Neural cell (in vitro differentiated cells): ENCODE measurements around the gene CXCL16. TPM values are rescaled to one million over a fixed set of nuclear protein-coding genes. Genes with fewer than 3 reads are reported as not detected.

Source experiments
- H2AFZ ChIP-seq: fragments of 200-600, 300-800 bp; sonication (generic), shearing (Covaris generic); 2 replicates; pipeline ENCODE4 v1.6.0; 2014; ENCODE audit warnings: low read depth, mild to moderate bottlenecking, antibody characterized with exemption, low read length, moderate library complexity
- H3F3A ChIP-seq: fragments of 200-600 bp; shearing (Covaris generic); 2 replicates; pipeline ENCODE4 v1.6.1; 2016; ENCODE audit warnings: mild to moderate bottlenecking, moderate library complexity, mixed read lengths, antibody characterized with exemption, low read length; ENCODE audit not compliant: insufficient read depth, poor library complexity, severe bottlenecking
- H3K27ac ChIP-seq: fragments of 200-600, 300-800 bp; sonication (generic), shearing (Covaris generic); 2 replicates; pipeline ENCODE4 v1.5.1; 2014; ENCODE audit warnings: mild to moderate bottlenecking, low read length, moderate library complexity
- H3K27me3 ChIP-seq: fragments of 300-800, 200-600 bp; sonication (generic), shearing (Covaris generic); 2 replicates; pipeline ENCODE4 v1.6.0; 2014; ENCODE audit warnings: mild to moderate bottlenecking, low read depth, low read length, moderate library complexity; ENCODE audit not compliant: insufficient read depth
- H3K36me3 ChIP-seq: fragments of 300-800, 200-600 bp; sonication (generic), shearing (Covaris generic); 2 replicates; pipeline ENCODE4 v1.5.1; 2014; ENCODE audit warnings: mild to moderate bottlenecking, antibody characterized with exemption, low read length, moderate library complexity; ENCODE audit not compliant: insufficient read depth
- H3K4me2 ChIP-seq: fragments of 300-800, 200-600 bp; sonication (generic), shearing (Covaris generic); 2 replicates; pipeline ENCODE4 v1.6.0; 2014; ENCODE audit warnings: mild to moderate bottlenecking, low read length
- H3K4me3 ChIP-seq: fragments of 300-800, 200-600 bp; sonication (generic), shearing (Covaris generic); 2 replicates; pipeline ENCODE4 v1.5.1; 2014; ENCODE audit warnings: mild to moderate bottlenecking, low read length, moderate library complexity
- H3K79me2 ChIP-seq: fragments of 200-600 bp; shearing (Covaris generic); replicated peaks from 2 replicates; pipeline ENCODE4 v1.6.0; 2014; ENCODE audit warnings: mild to moderate bottlenecking, low read length, moderate library complexity; ENCODE audit not compliant: insufficient read depth
- H3K9ac ChIP-seq: fragments of 300-800, 200-600 bp; sonication (generic), shearing (Covaris generic); 2 replicates; pipeline ENCODE4 v1.6.1; 2016; ENCODE audit warnings: mild to moderate bottlenecking, low read length, mixed read lengths
- H3K9me2 ChIP-seq: fragments of 200-600 bp; shearing (Covaris generic); 2 replicates; pipeline ENCODE4 v1.6.1; 2016; ENCODE audit warnings: mild to moderate bottlenecking, low read length, mixed read lengths; ENCODE audit not compliant: insufficient read depth
- H3K9me3 ChIP-seq: fragments of 200-600, 300-800 bp; sonication (generic), shearing (Covaris generic); 2 replicates; pipeline ENCODE4 v1.6.1; 2016; ENCODE audit warnings: mild to moderate bottlenecking, mixed run types, low read length, moderate library complexity, mixed read lengths
- H4K20me1 ChIP-seq: fragments of 200-600 bp; shearing (Covaris generic); 2 replicates; pipeline ENCODE4 v1.6.1; 2016; ENCODE audit warnings: mild to moderate bottlenecking, mixed run types; ENCODE audit not compliant: insufficient read depth
- CTCF ChIP-seq: fragments of 450-650 bp; IDR thresholded peaks from 2 replicates; pipeline ENCODE4 v1.5.1; 2014; ENCODE audit warnings: antibody characterized with exemption, mild to moderate bottlenecking, moderate library complexity; ENCODE audit not compliant: poor library complexity, severe bottlenecking
- EP300 ChIP-seq: fragments of 450-650 bp; conservative IDR thresholded peaks from 2 replicates; pipeline ENCODE4 v1.6.1; 2014; ENCODE audit warnings: antibody characterized with exemption, mild to moderate bottlenecking, moderate library complexity; ENCODE audit not compliant: poor library complexity, severe bottlenecking
- EZH2 ChIP-seq: fragments of 200-600, 300-800 bp; shearing (Covaris generic), sonication (generic); IDR thresholded peaks from 2 replicates; pipeline ENCODE4 v1.6.1; 2014; ENCODE audit warnings: antibody characterized with exemption, low read length, borderline replicate concordance, mild to moderate bottlenecking; ENCODE audit not compliant: insufficient read depth, poor library complexity, severe bottlenecking
- POLR2AphosphoS5 ChIP-seq: IDR thresholded peaks from 2 replicates; pipeline ENCODE4 v1.6.1; 2012
- RAD21 ChIP-seq: fragments of 450-650 bp; conservative IDR thresholded peaks from 2 replicates; pipeline ENCODE4 v1.6.1; 2014; ENCODE audit warnings: antibody characterized with exemption, mild to moderate bottlenecking, moderate library complexity
- SMC3 ChIP-seq: fragments of 450-650 bp; conservative IDR thresholded peaks from 2 replicates; pipeline ENCODE4 v1.6.1; 2014; ENCODE audit warnings: antibody characterized with exemption, mild to moderate bottlenecking, moderate library complexity; ENCODE audit not compliant: poor library complexity
- TAF1 ChIP-seq: IDR thresholded peaks from 2 replicates; pipeline ENCODE4 v1.6.1; 2012; ENCODE audit warnings: low read depth
- polyA plus RNA-seq: library from polyadenylated mRNA; depleted of rRNA; stranded (reverse); fragments of >200 nt; gene quantifications from 2 replicates; pipeline ENCODE4 v1.2.3, GENCODE V29; 2014
- TF ChIP-seq, protein P1 (sequence below): IDR thresholded peaks from 2 replicates; pipeline ENCODE4 v1.6.1; 2012; ENCODE audit warnings: borderline replicate concordance

Gene CXCL16
- polyA plus RNA-seq, 1 donor from 2014 or later = not detected

DNA sequence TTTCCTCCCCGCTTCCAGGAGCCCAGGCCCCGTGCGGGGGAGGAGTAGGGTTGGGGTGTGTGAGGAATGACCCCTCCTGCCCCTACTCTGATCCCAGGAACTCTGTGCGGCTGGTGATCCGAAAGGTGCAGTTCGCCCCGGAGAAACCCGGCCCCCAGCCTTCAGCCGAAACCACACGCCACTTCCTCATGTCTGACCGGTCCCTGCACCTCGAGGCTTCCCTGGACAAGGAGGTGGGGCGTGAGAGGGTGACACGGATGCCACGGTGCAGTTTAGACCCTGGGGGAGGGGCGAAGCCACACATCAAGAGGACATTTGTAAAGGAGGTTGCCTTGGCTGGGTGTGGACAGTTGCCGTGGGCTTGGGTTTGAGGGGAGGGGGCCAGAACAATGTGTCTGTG, 21.9 kb downstream of the CXCL16 start:
- no peaks in the 10 kb centered on the region for H3K36me3 ChIP-seq
- H3K27me3 ChIP-seq = no peaks in the 10 kb centered on the region

DNA sequence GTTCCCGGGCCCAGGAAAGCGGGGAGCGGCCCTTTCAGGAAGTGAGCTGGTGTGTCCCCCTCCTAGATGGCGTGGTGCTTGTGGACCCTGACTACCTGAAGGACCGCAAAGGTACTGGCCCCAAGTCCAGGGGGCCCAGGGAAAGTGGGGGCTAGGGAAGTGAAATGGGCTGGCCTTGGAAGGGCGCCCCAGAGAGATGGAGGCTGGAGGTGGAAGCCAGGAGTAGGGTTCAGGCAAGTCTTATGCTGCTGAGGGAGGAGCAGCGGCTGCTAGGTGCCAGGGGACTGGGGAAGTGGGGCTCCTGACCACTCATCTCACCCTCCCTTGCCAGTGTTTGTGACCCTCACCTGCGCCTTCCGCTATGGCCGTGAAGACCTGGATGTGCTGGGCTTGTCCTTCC, 23.6 kb downstream of the CXCL16 start:
- Histone ChIP-seq H3K27me3 (no peaks in the 10 kb centered on the region), H3K9ac (no peak overlapping the region), H3K79me2 (peaks cover 9% of the 10 kb centered on the region), H4K20me1 (no peaks in the 10 kb centered on the region), H3K4me2 (no peak overlapping the region), H3K9me2 (no peaks in the 10 kb centered on the region), H2AFZ (no peak overlapping the region), H3K27ac (no peak overlapping the region), H3K4me3 (no peak overlapping the region), H3K9me3 (no peaks in the 10 kb centered on the region), H3K36me3 (no peaks in the 10 kb centered on the region), H3F3A (no peaks in the 10 kb centered on the region)
- TF ChIP-seq EP300 = no peak
- TF ChIP-seq CTCF = no peak

More for the DNA sequence above, 21.9 kb downstream of the CXCL16 start:
- no peak overlapping the region for H3K27ac ChIP-seq
- no peaks in the 10 kb centered on the region for H4K20me1 ChIP-seq
- H2AFZ ChIP-seq = no peak overlapping the region
- no peaks in the 10 kb centered on the region for H3F3A ChIP-seq
- no peaks in the 10 kb centered on the region for H3K79me2 ChIP-seq
- no peak overlapping the region for H3K4me3 ChIP-seq
- H3K9ac ChIP-seq = no peak overlapping the region
- TF ChIP-seq EP300 = no peak
- no peak for TF ChIP-seq TAF1
- TF ChIP-seq POLR2AphosphoS5 = no peak
- TF ChIP-seq EZH2 = no peak
- TF ChIP-seq CTCF = no peak
- TF ChIP-seq, protein P1, sequence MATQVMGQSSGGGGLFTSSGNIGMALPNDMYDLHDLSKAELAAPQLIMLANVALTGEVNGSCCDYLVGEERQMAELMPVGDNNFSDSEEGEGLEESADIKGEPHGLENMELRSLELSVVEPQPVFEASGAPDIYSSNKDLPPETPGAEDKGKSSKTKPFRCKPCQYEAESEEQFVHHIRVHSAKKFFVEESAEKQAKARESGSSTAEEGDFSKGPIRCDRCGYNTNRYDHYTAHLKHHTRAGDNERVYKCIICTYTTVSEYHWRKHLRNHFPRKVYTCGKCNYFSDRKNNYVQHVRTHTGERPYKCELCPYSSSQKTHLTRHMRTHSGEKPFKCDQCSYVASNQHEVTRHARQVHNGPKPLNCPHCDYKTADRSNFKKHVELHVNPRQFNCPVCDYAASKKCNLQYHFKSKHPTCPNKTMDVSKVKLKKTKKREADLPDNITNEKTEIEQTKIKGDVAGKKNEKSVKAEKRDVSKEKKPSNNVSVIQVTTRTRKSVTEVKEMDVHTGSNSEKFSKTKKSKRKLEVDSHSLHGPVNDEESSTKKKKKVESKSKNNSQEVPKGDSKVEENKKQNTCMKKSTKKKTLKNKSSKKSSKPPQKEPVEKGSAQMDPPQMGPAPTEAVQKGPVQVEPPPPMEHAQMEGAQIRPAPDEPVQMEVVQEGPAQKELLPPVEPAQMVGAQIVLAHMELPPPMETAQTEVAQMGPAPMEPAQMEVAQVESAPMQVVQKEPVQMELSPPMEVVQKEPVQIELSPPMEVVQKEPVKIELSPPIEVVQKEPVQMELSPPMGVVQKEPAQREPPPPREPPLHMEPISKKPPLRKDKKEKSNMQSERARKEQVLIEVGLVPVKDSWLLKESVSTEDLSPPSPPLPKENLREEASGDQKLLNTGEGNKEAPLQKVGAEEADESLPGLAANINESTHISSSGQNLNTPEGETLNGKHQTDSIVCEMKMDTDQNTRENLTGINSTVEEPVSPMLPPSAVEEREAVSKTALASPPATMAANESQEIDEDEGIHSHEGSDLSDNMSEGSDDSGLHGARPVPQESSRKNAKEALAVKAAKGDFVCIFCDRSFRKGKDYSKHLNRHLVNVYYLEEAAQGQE = no peak
- no peak for TF ChIP-seq SMC3
- no peak for TF ChIP-seq RAD21
- no peaks in the 10 kb centered on the region for H3K9me3 ChIP-seq
- H3K9me2 ChIP-seq = no peaks in the 10 kb centered on the region
- no peak overlapping the region for H3K4me2 ChIP-seq
